SK-N-SH (cell line): Measurements from ENCODE around the gene ADAMTS13.

Experiments
- EP300 ChIP-seq, 2 experiments: IDR thresholded peaks; 2 replicates each; pipeline versions ENCODE4 v1.4.0 to v1.6.1; 2012; ENCODE audit warnings: borderline replicate concordance in 1 of 2, low read depth in 1 of 2, low read length in 1 of 2
- EZH2phosphoT487 ChIP-seq: fragments of 200-600 bp; sonication (generic); IDR thresholded peaks from 2 replicates; pipeline ENCODE4 v1.6.1; 2017; ENCODE audit warnings: low read depth, mixed run types, mild to moderate bottlenecking, antibody characterized with exemption, moderate library complexity, borderline replicate concordance
- GABPA ChIP-seq: IDR thresholded peaks from 2 replicates; pipeline ENCODE4 v1.4.0; 2012; ENCODE audit warnings: low read depth, mild to moderate bottlenecking
- GATA2 ChIP-seq: sonication (generic); formaldehyde crosslinking; IDR thresholded peaks from 2 replicates; pipeline ENCODE4 v1.5.0; 2020; ENCODE audit warnings: mild to moderate bottlenecking, missing genetic modification reagents
- POLR2AphosphoS5 ChIP-seq: IDR thresholded peaks from 2 replicates; pipeline ENCODE4 v1.6.1; 2012; ENCODE audit warnings: low read depth, low read length
- RAD21 ChIP-seq: IDR thresholded peaks from 2 replicates; pipeline ENCODE4 v1.6.1; 2012; ENCODE audit warnings: mild to moderate bottlenecking, low read length
- RFX5 ChIP-seq: IDR thresholded peaks from 2 replicates; pipeline ENCODE4 v1.6.1; 2012; ENCODE audit warnings: mild to moderate bottlenecking, improper control_type of control experiment, low read length
- TAF1 ChIP-seq: IDR thresholded peaks from 2 replicates; pipeline ENCODE4 v1.6.1; 2012; ENCODE audit warnings: low read depth, mild to moderate bottlenecking, low read length, moderate library complexity, borderline replicate concordance
- TCF12 ChIP-seq: IDR thresholded peaks from 2 replicates; pipeline ENCODE4 v1.4.0; 2012
- TF ChIP-seq, protein P1 (sequence below): fragments of 200-600 bp; sonication (generic); IDR thresholded peaks from 2 replicates; pipeline ENCODE4 v1.6.1; 2017; ENCODE audit warnings: antibody characterized with exemption, mild to moderate bottlenecking, moderate library complexity

DNA sequence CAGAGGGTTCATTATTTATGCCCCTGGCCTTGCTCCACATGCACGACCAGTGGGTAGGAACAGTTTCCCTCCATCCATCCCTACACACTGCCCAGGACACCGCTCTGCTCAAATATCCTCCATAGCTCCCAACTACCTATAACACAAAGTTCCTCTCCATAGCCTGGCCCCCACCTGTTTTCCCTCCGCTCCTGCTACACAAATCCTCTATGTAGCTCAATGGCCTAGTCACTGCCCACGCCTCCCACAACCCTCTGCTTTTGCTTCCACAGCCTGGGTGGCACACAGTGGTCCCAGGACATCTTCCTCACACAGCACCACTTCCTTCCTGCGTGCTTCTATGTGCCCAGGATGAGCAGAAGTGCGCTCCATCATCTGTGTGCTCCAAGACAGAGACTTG lies 24.8 kb upstream of the ADAMTS13 start:
- TF ChIP-seq EP300 (IDR thresholded peaks at IDR 0.05; ENCODE audit: borderline replicate concordance in 1 of 2, low read depth in 1 of 2, low read length in 1 of 2) (no peak), GABPA (no peak), EZH2phosphoT487 (no peak), POLR2AphosphoS5 (no peak), RFX5 (no peak), TAF1 (no peak), RAD21 (no peak), GATA2 (CRISPR knock-in tag) (no peak), TCF12 (no peak)
- TF ChIP-seq, protein P1, sequence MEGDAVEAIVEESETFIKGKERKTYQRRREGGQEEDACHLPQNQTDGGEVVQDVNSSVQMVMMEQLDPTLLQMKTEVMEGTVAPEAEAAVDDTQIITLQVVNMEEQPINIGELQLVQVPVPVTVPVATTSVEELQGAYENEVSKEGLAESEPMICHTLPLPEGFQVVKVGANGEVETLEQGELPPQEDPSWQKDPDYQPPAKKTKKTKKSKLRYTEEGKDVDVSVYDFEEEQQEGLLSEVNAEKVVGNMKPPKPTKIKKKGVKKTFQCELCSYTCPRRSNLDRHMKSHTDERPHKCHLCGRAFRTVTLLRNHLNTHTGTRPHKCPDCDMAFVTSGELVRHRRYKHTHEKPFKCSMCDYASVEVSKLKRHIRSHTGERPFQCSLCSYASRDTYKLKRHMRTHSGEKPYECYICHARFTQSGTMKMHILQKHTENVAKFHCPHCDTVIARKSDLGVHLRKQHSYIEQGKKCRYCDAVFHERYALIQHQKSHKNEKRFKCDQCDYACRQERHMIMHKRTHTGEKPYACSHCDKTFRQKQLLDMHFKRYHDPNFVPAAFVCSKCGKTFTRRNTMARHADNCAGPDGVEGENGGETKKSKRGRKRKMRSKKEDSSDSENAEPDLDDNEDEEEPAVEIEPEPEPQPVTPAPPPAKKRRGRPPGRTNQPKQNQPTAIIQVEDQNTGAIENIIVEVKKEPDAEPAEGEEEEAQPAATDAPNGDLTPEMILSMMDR, result no peak
